Upper lobe of left lung (tissue), 4 donors: Measurements from ENCODE around the gene SLCO3A1.

ENCODE experiments used
- CTCF ChIP-seq, 6 experiments: fragments of 450-650 bp in 4 of 6; fragments of 200-600 bp in 2 of 6; sonication (generic) in 2 of 6; IDR thresholded peaks; one replicate each; pipeline ENCODE4 v1.5.1; 2016 to 2019; ENCODE audit warnings: antibody characterized with exemption in 6 of 6
- EP300 ChIP-seq, 4 donors: sonication (generic); formaldehyde crosslinking; IDR thresholded peaks; one replicate each; pipeline ENCODE4 v1.5.1; 2017; ENCODE audit warnings: antibody characterized with exemption in 4 of 4, control low read depth in 2 of 4
- POLR2A ChIP-seq, 4 donors: fragments of 450-650 bp; IDR thresholded peaks; one replicate each; pipeline ENCODE4 v1.5.1; 2016 to 2017; ENCODE audit warnings: antibody characterized with exemption in 4 of 4, mild to moderate bottlenecking in 2 of 4
- POLR2AphosphoS5 ChIP-seq, 2 donors: sonication (generic); formaldehyde crosslinking; IDR thresholded peaks; one replicate each; pipeline ENCODE4 v1.5.1; 2017; ENCODE audit warnings: antibody characterized with exemption in 2 of 2

- TF ChIP-seq POLR2AphosphoS5 (IDR thresholded peaks at IDR 0.05): no peak
- no peak for TF ChIP-seq CTCF (IDR thresholded peaks at IDR 0.05)
- no peak for TF ChIP-seq POLR2A (IDR thresholded peaks at IDR 0.05)
- no peak for TF ChIP-seq EP300 (IDR thresholded peaks at IDR 0.05)
These were observed 189.8 kb downstream of the SLCO3A1 start for GRCh38 chr15:92043283-92043682.
